PC-3 (cell line): Measurements from ENCODE around the gene TAF4. TPM values are rescaled to one million over a fixed set of nuclear protein-coding genes. Genes with fewer than 3 reads are reported as not detected.

Source experiments
- ATAC-seq: fragments of 200-7000 bp; cut with Tn5 transposase; 2 replicates; pipeline ENCODE4 v1.9.1; 2020; ENCODE audit warnings: mild to moderate bottlenecking, moderate library complexity
- BruUV-seq: library from RNA; stranded (reverse); fragments of 400-500 nt; replicated peaks from 2 replicates; lab custom pipeline; 2021; lab: Mats Ljungman, UMichigan
- CTCF ChIA-PET: fragments of 300-600 bp; sonication (Branson Sonifier 250); formaldehyde crosslinking; loops from one replicate; lab custom pipeline; 2022; ENCODE audit warnings: antibody characterized with exemption; lab: Charles Lee
- POLR2A ChIA-PET: fragments of 300-600 bp; sonication (Branson Sonifier 250); formaldehyde crosslinking; loops from one replicate; lab custom pipeline; 2022; ENCODE audit warnings: antibody characterized with exemption; ENCODE audit not compliant: unreplicated experiment; lab: Charles Lee
- DNase-seq: peaks from one replicate; pipeline ENCODE4 v3.0.0-alpha.2; 2015
- H2AFZ ChIP-seq: fragments of 300-600 bp; sonication (generic); 2 replicates; pipeline ENCODE4 v1.6.0; 2016; ENCODE audit warnings: antibody characterized with exemption, low read length
- H3F3A ChIP-seq: fragments of 300-600 bp; sonication (generic); one replicate; pipeline ENCODE4 v1.6.0; 2017; ENCODE audit warnings: antibody characterized with exemption, low read length, control low read depth, mild to moderate bottlenecking; ENCODE audit not compliant: unreplicated experiment
- H3K27ac ChIP-seq: fragments of 300-600 bp; sonication (generic); 2 replicates; pipeline ENCODE4 v1.5.1; 2016; ENCODE audit warnings: mild to moderate bottlenecking, low read length
- H3K27me3 ChIP-seq: fragments of 300-600 bp; sonication (generic); 2 replicates; pipeline ENCODE4 v1.6.1; 2016; ENCODE audit warnings: low read length, mixed read lengths
- H3K36me3 ChIP-seq: fragments of 300-600 bp; sonication (generic); 2 replicates; pipeline ENCODE4 v1.6.1; 2016; ENCODE audit warnings: low read depth, mixed run types, low read length, mixed read lengths
- H3K4me1 ChIP-seq: fragments of 300-600 bp; sonication (generic); 2 replicates; pipeline ENCODE4 v1.5.1; 2016; ENCODE audit warnings: low read length; ENCODE audit not compliant: insufficient read depth
- H3K4me2 ChIP-seq: fragments of 300-600 bp; sonication (generic); 2 replicates; pipeline ENCODE4 v1.6.0; 2016; ENCODE audit warnings: low read length
- H3K4me3 ChIP-seq: fragments of 300-600 bp; sonication (generic); 2 replicates; pipeline ENCODE4 v1.5.1; 2016; ENCODE audit warnings: mild to moderate bottlenecking, low read length, mixed read lengths
- H3K79me2 ChIP-seq: fragments of 300-600 bp; sonication (generic); 2 replicates; pipeline ENCODE4 v1.6.1; 2017; ENCODE audit warnings: low read length, mixed read lengths
- H3K9ac ChIP-seq: fragments of 300-600 bp; sonication (generic); 2 replicates; pipeline ENCODE4 v1.6.0; 2016; ENCODE audit warnings: mild to moderate bottlenecking, low read length
- H3K9me2 ChIP-seq: fragments of 300-600 bp; sonication (generic); replicated peaks from 2 replicates; pipeline ENCODE4 v1.6.1; 2016; ENCODE audit warnings: mixed run types, low read length, mixed read lengths
- H3K9me3 ChIP-seq: fragments of 300-600 bp; sonication (generic); 2 replicates; pipeline ENCODE4 v1.6.1; 2016; ENCODE audit warnings: low read length, mixed read lengths
- H4K20me1 ChIP-seq: fragments of 300-600 bp; sonication (generic); 2 replicates; pipeline ENCODE4 v1.6.1; 2016; ENCODE audit warnings: low read length, mixed read lengths
- EZH2 ChIP-seq: fragments of 300-600 bp; sonication (generic); IDR thresholded peaks from one replicate; pipeline ENCODE4 v1.6.1; 2017; ENCODE audit warnings: antibody characterized with exemption, mild to moderate bottlenecking, low read length; ENCODE audit not compliant: unreplicated experiment
- EZH2phosphoT487 ChIP-seq: fragments of 300-600 bp; sonication (generic); IDR thresholded peaks from 2 replicates; pipeline ENCODE4 v1.6.1; 2018; ENCODE audit warnings: mild to moderate bottlenecking, antibody characterized with exemption, low read length, borderline replicate concordance
- intact Hi-C: fragments of 100-400 bp; cut with micrococcal nuclease; formaldehyde crosslinking; loops from 2 replicates; pipeline ENCODE4 v1.9.0; 2023
- total RNA-seq: library from RNA; depleted of rRNA; stranded (reverse); fragments of >200 nt; gene quantifications from 2 replicates; pipeline ENCODE4 v1.2.3, GENCODE V29; 2014
- TF ChIP-seq, protein P1 (sequence below): fragments of 300-600 bp; sonication (generic); conservative IDR thresholded peaks from 2 replicates; pipeline ENCODE4 v1.5.1; 2017; ENCODE audit warnings: antibody characterized with exemption, low read depth, mild to moderate bottlenecking, low read length

Gene TAF4
- total RNA-seq, 1 experiment from 2014 or later, result 9.6 TPM

DNA sequence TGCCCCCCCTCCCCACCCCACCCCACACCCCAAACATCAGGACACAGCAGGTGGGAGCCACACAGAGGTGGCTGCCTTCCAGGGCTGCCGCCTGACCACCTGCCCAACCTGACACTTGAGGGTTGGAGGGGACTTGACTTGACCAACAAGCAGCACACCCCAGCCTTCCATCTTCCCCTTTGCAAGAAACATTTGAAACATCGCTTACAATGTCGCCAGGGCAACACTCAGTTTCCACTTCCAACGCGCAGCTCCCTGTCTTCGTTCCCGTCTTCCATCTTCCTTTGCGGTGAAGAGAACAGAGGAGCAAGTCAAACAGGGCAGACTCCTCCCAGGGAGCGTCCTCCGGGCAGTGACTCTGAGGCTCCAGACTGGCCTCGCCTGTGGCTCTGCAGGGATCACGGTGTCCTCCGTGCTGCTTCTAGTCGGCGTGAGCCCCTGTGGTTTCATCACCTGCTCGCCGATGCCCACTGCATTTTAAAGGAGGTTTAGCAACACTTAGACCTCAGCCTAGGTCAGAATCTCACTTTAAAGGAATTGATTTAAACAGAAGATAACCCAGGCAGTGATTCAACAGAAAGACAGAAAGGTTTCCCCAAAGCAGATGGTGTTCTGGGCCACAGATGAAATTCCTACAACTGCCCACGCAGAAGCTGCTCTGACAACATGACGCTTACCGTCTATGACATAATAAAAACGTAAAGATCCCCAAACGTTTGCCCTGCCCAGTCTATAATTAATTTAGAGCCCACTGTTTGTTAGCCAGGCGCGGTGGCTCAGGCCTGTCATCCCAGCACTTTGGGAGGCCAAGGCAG lies 130.8 kb downstream of the TAF4 start:
- Histone ChIP-seq H3K4me1 (no peaks in the 10 kb centered on the region), H3K4me2 (no peak overlapping the region), H3K27me3 (no peaks in the 10 kb centered on the region), H3K36me3 (no peaks in the 10 kb centered on the region), H3K9me3 (no peaks in the 10 kb centered on the region), H3K4me3 (no peak overlapping the region), H2AFZ (no peak overlapping the region), H3K27ac (no peak overlapping the region), H3K9ac (no peak overlapping the region), H4K20me1 (no peaks in the 10 kb centered on the region), H3F3A (no peaks in the 10 kb centered on the region), H3K9me2 (no peaks in the 10 kb centered on the region), H3K79me2 (no peaks in the 10 kb centered on the region)
- BruUV-seq, result no TSS peak
- intact Hi-C loops, result no loop called here
- DNase-seq (no peak), ATAC-seq (no peak)
- no peak for TF ChIP-seq EZH2phosphoT487
- TF ChIP-seq, protein P1, sequence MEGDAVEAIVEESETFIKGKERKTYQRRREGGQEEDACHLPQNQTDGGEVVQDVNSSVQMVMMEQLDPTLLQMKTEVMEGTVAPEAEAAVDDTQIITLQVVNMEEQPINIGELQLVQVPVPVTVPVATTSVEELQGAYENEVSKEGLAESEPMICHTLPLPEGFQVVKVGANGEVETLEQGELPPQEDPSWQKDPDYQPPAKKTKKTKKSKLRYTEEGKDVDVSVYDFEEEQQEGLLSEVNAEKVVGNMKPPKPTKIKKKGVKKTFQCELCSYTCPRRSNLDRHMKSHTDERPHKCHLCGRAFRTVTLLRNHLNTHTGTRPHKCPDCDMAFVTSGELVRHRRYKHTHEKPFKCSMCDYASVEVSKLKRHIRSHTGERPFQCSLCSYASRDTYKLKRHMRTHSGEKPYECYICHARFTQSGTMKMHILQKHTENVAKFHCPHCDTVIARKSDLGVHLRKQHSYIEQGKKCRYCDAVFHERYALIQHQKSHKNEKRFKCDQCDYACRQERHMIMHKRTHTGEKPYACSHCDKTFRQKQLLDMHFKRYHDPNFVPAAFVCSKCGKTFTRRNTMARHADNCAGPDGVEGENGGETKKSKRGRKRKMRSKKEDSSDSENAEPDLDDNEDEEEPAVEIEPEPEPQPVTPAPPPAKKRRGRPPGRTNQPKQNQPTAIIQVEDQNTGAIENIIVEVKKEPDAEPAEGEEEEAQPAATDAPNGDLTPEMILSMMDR, result no peak
- TF ChIP-seq EZH2, result no peak
- CTCF ChIA-PET, result no interaction called here
- POLR2A ChIA-PET, result no interaction called here

DNA sequence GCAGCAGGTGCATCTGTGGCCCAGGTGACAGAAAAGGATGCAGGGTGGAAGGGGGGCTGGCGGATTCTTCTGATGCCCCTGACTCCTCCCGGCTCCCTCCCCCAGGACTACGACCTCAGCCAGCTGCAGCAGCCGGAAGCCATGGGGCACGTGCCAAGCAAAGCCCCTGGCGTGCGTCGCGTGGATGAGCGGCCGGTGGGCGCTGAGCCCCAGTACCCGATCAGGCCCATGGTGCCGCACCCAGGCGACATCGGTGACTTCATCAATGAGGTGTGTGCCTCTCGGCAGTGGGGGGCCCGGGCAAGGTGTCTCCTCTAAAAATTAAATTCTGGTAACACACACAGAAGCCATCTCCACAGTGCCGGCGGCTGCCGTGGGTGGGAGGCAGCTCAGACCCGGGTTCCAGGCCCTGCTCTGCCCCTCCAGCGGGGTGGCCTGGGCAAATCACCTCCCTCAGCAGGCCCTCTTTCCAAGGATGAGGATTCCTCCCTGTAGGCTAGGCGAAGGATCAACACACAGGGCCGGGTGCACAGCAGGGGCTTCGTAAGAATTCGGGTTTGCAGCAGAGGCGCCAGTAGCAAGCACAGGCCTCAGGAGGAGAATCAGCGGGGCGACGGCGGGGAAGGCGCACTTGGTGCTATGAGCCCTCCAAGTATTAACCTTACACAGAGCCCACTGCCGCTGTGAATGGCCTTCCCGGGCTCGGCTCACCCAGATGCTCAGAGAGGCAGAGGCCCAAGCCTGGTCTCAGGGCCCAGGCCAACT lies 131.5 kb downstream of the TAF4 start:
- H3K9ac ChIP-seq, result no peak overlapping the region
- POLR2A ChIA-PET, result no interaction called here
- intact Hi-C loops, result no loop called here
- no peaks in the 10 kb centered on the region for H3K36me3 ChIP-seq
- ATAC-seq, result no peak
- no peaks in the 10 kb centered on the region for H3K79me2 ChIP-seq
- no peaks in the 10 kb centered on the region for H3K9me2 ChIP-seq
- H3K4me2 ChIP-seq, result no peak overlapping the region
- H3K27ac ChIP-seq, result no peak overlapping the region
- CTCF ChIA-PET, result no interaction called here
- DNase-seq, result no peak
- H4K20me1 ChIP-seq, result no peaks in the 10 kb centered on the region
- TF ChIP-seq EZH2, result no peak
- TF ChIP-seq EZH2phosphoT487, result no peak
- TF ChIP-seq, protein P1, result no peak
- no peaks in the 10 kb centered on the region for H3F3A ChIP-seq
- no peaks in the 10 kb centered on the region for H3K4me1 ChIP-seq
- no peaks in the 10 kb centered on the region for H3K9me3 ChIP-seq
- BruUV-seq, result no TSS peak
- no peaks in the 10 kb centered on the region for H3K27me3 ChIP-seq
- no peak overlapping the region for H2AFZ ChIP-seq
- no peak overlapping the region for H3K4me3 ChIP-seq

DNA sequence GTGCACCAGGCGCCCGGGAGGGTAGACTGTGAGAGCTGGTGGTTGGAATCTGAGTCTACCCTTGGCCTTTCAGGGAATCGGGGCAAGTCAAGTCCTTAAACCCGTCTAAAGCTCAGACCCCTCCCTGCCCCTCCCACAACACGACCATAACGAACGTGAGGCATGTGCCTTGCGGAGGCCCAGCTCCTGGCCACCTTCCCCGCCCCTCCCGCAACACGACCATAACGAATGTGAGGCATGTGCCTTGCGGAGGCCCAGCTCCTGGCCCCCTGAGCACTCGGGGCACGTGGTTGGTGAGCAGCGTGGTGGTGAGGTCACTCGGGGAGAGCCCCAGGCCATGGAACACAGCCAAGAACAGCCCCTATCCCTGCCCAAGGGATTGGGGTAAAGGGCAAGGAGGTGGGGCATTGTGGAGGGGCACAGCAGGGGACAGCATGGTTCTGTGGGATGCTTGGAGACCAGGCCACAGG lies 132.2 kb downstream of the TAF4 start:
- no peak for DNase-seq
- no peak for ATAC-seq
- Histone ChIP-seq H3K4me1 (no peaks in the 10 kb centered on the region), H3K9ac (no peak overlapping the region), H3K9me3 (no peaks in the 10 kb centered on the region), H3K27ac (no peak overlapping the region), H3K9me2 (no peaks in the 10 kb centered on the region), H3K79me2 (no peaks in the 10 kb centered on the region), H3K4me2 (no peak overlapping the region), H3F3A (no peaks in the 10 kb centered on the region), H4K20me1 (no peaks in the 10 kb centered on the region), H3K4me3 (no peak overlapping the region), H2AFZ (no peak overlapping the region), H3K27me3 (no peaks in the 10 kb centered on the region), H3K36me3 (no peaks in the 10 kb centered on the region)
- no TSS peak for BruUV-seq
- CTCF ChIA-PET, result no interaction called here
- TF ChIP-seq EZH2 (no peak), EZH2phosphoT487 (no peak)
- TF ChIP-seq, protein P1, result no peak
- POLR2A ChIA-PET, result no interaction called here
- intact Hi-C loops, result no loop called here
